Transverse colon (tissue), 4 donors: Measurements from ENCODE around the gene PYY. TPM values are rescaled to one million over a fixed set of nuclear protein-coding genes. Genes with fewer than 3 reads are reported as not detected.

Source experiments
- DNase-seq: peaks from one replicate; pipeline ENCODE4 v3.0.0-alpha.2; 2019
- H3K27ac ChIP-seq, 4 donors: fragments of 200-600 bp; sonication (generic); 2 replicates each; pipeline ENCODE4 v1.5.1; 2016 to 2018; ENCODE audit warnings: inconsistent platforms in 4 of 4
- H3K27me3 ChIP-seq: fragments of 200-600 bp; sonication (generic); 2 replicates; pipeline ENCODE4 v1.5.1; 2017; ENCODE audit warnings: inconsistent platforms
- H3K36me3 ChIP-seq, 4 donors: fragments of 200-600 bp; sonication (generic); 2 replicates each; pipeline ENCODE4 v1.5.1; 2017 to 2019; ENCODE audit warnings: inconsistent platforms in 4 of 4
- H3K4me1 ChIP-seq, 4 donors: fragments of 200-600 bp; sonication (generic); 2 replicates each; pipeline ENCODE4 v1.5.1; 2017 to 2020; ENCODE audit warnings: inconsistent platforms in 4 of 4
- H3K4me3 ChIP-seq, 4 donors: fragments of 200-600 bp; sonication (generic); 1 replicate in 1 of 4; 2 replicates in 3 of 4; pipeline versions ENCODE4 v1.5.1 to v1.6.1; 2017 to 2019; ENCODE audit warnings: inconsistent platforms in 4 of 4
- H3K9me3 ChIP-seq, 2 donors: fragments of 200-600 bp; sonication (generic); 2 replicates each; pipeline ENCODE4 v1.5.1; 2017 to 2019; ENCODE audit warnings: inconsistent platforms in 2 of 2
- EP300 ChIP-seq: sonication (generic); formaldehyde crosslinking; IDR thresholded peaks from one replicate; pipeline ENCODE4 v1.6.1; 2017; ENCODE audit warnings: antibody characterized with exemption, low read depth
- POLR2A ChIP-seq: fragments of 450-650 bp; IDR thresholded peaks from one replicate; pipeline ENCODE4 v1.6.1; 2016; ENCODE audit warnings: antibody characterized with exemption, mild to moderate bottlenecking, moderate library complexity
- POLR2AphosphoS5 ChIP-seq, 3 donors: sonication (generic); formaldehyde crosslinking; IDR thresholded peaks; one replicate each; pipeline ENCODE4 v1.6.1; 2016; ENCODE audit warnings: antibody characterized with exemption in 3 of 3
- WGBS, 2 donors: methylation state at CpG; one replicate each; pipeline ENCODE4 v1.1.5; 2018; ENCODE audit warnings: low coverage in 1 of 2; 5-methylcytosine and 5-hydroxymethylcytosine counted together
- in situ Hi-C, 4 donors: fragments of 200-750 bp; cut with MboI; loops; one replicate each; pipeline versions ENCODE4 v1.15.0 to v1.15.1; 2017; ENCODE audit warnings: low sequenced_read_pairs in 3 of 4, low pct_ligation_motif_present in 1 of 4, low pct_unique_long_range_greater_than_20kb in 1 of 4
- intact Hi-C: fragments of 100-400 bp; cut with DNase I; formaldehyde crosslinking; loops from one replicate; pipeline ENCODE4 v1.15.1; 2023; ENCODE audit warnings: low total_unique reads
- total RNA-seq, 4 donors: library from RNA; depleted of rRNA; stranded (reverse); fragments of >200 nt; gene quantifications; one replicate each; pipeline ENCODE4 v1.1.0, GENCODE V29; 2016
- TF ChIP-seq, protein P1 (sequence below), 5 experiments: fragments of 200-600 bp in 3 of 5; fragments of 450-650 bp in 2 of 5; sonication (generic) in 3 of 5; IDR thresholded peaks; 1 replicate in 2 of 5; 2 replicates in 3 of 5; pipeline ENCODE4 v1.5.1; 2016 to 2017; ENCODE audit warnings: antibody characterized with exemption in 5 of 5, inconsistent platforms in 3 of 5, mild to moderate bottlenecking in 2 of 5, moderate library complexity in 1 of 5

The PYY gene
- total RNA-seq, 4 donors from 2014 or later: 27.7 to 89.2 (median 52.1) TPM; not detected in 1

GRCh38 chr17:43905400-43905984 is 48.2 kb downstream of the PYY start:
- DNase-seq: no peak
- TF ChIP-seq, protein P1, sequence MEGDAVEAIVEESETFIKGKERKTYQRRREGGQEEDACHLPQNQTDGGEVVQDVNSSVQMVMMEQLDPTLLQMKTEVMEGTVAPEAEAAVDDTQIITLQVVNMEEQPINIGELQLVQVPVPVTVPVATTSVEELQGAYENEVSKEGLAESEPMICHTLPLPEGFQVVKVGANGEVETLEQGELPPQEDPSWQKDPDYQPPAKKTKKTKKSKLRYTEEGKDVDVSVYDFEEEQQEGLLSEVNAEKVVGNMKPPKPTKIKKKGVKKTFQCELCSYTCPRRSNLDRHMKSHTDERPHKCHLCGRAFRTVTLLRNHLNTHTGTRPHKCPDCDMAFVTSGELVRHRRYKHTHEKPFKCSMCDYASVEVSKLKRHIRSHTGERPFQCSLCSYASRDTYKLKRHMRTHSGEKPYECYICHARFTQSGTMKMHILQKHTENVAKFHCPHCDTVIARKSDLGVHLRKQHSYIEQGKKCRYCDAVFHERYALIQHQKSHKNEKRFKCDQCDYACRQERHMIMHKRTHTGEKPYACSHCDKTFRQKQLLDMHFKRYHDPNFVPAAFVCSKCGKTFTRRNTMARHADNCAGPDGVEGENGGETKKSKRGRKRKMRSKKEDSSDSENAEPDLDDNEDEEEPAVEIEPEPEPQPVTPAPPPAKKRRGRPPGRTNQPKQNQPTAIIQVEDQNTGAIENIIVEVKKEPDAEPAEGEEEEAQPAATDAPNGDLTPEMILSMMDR (IDR thresholded peaks at IDR 0.05): no peak
- TF ChIP-seq EP300 (no peak), POLR2AphosphoS5 (IDR thresholded peaks at IDR 0.05) (no peak), POLR2A (no peak)
- Histone ChIP-seq H3K36me3 (no peaks in the 10 kb centered on the region), H3K9me3 (no peaks in the 10 kb centered on the region), H3K4me1 (peaks cover 12 to 42% (median 31%) of the 10 kb centered on the region in 4 donors), H3K27me3 (peaks cover 69% of the 10 kb centered on the region), H3K4me3 (peak overlapping the region in 1 of 4 donors; percentile 60), H3K27ac (peak overlapping the region; percentile 84 to 94 (median 85))
- in situ Hi-C loops: no loop called here
- intact Hi-C loops: no loop called here
- WGBS, 2 donors: 33% methylated on average over 3 of the region's 3 CpGs; no CpG with 5 or more reads in 1 of the 2 donors

Other genes with a start within 250 kb of the PYY start
- not detected for gene SOST, start 195.1 kb downstream of the PYY start, total RNA-seq
- gene DUSP3, start 175.0 kb downstream of the PYY start, total RNA-seq: 100 to 1,000 TPM in 1 of 4 donors, 10 to 100 TPM in 3; 52.7 to 145 (median 70.9) TPM
- not detected for gene CFAP97D1, start 173.5 kb downstream of the PYY start, total RNA-seq
- gene MPP3, start 120.8 kb downstream of the PYY start, total RNA-seq: 10 to 100 TPM in 1 of 4 donors, 1 to 10 TPM in 3; 6.8 to 10.7 (median 7.5) TPM
- gene CD300LG, start 106.8 kb downstream of the PYY start, total RNA-seq: 10 to 100 TPM in 1 of 4 donors, 1 to 10 TPM in 1, under 1 TPM in 1, not detected in 1; 0.55 to 44.5 (median 1.4) TPM
- gene MPP2, start 46.4 kb downstream of the PYY start, total RNA-seq: 1 to 10 TPM; 3.4 to 4.9 (median 4.2) TPM
- not detected for gene PPY, start 11.5 kb downstream of the PYY start, total RNA-seq
- 10 to 100 TPM in 2 of 4 donors, 1 to 10 TPM in 2; 3.0 to 46.3 (median 17.7) TPM for gene NAGS, start 50.7 kb upstream of the PYY start, total RNA-seq
- gene TMEM101, start 61.0 kb upstream of the PYY start, total RNA-seq: 10 to 100 TPM; 25.2 to 34.0 (median 27.7) TPM
- gene LSM12, start 112.7 kb upstream of the PYY start, total RNA-seq: 10 to 100 TPM in 3 of 4 donors, 1 to 10 TPM in 1; 5.4 to 29.2 (median 22.9) TPM
- gene G6PC3, start 116.8 kb upstream of the PYY start, total RNA-seq: 10 to 100 TPM in 3 of 4 donors, 1 to 10 TPM in 1; 5.2 to 35.6 (median 18.5) TPM
- gene HDAC5, start 169.7 kb upstream of the PYY start, total RNA-seq: 100 to 1,000 TPM in 1 of 4 donors, 10 to 100 TPM in 3; 45.3 to 182 (median 70.8) TPM
- 10 to 100 TPM in 2 of 4 donors, under 1 TPM in 2; 0.32 to 16.9 (median 8.5) TPM for gene HROB, start 188.0 kb upstream of the PYY start, total RNA-seq
- gene ASB16, start 216.8 kb upstream of the PYY start, total RNA-seq: 1 to 10 TPM in 2 of 4 donors, not detected in 2; 1.2 to 2.6 TPM
- gene TMUB2, start 233.0 kb upstream of the PYY start, total RNA-seq: 10 to 100 TPM; 53.4 to 70.5 (median 60.6) TPM
- 10 to 100 TPM; 44.1 to 77.4 (median 52.3) TPM for gene ATXN7L3, start 245.9 kb upstream of the PYY start, total RNA-seq